Measurements from ENCODE around the gene TCP10L. TPM values are rescaled to one million over a fixed set of nuclear protein-coding genes. Genes with fewer than 3 reads are reported as not detected.

The TCP10L gene
- total and polyA plus RNA-seq, 2 of the 13 experiments (the other 11 are each of a cell fraction or from before 2014, with no cell fraction given): 0.90 to 2.4 TPM

GRCh38 chr21:32592929-32593502, 7.7 kb upstream of the TCP10L start (continued):
- TF ChIP-seq ZNF646 (CRISPR knock-in tag; IDR thresholded peaks at IDR 0.05) (no peak), TP53 (CRISPR knock-in tag; conservative IDR thresholded peaks at IDR 0.05) (no peak), UBTF (CRISPR knock-in tag; IDR thresholded peaks at IDR 0.05) (peak; percentile 26), ATM (IDR thresholded peaks at IDR 0.05; ENCODE audit: borderline replicate concordance) (no peak), ZFP91 (CRISPR knock-in tag; IDR thresholded peaks at IDR 0.05; ENCODE audit: borderline replicate concordance) (peak; percentile 71), RFXAP (CRISPR knock-in tag; IDR thresholded peaks at IDR 0.05; ENCODE audit: borderline replicate concordance) (0 out of 2 replicates have a peak, but pooled peaks have one; percentile 22), ZBTB49 (CRISPR knock-in tag; IDR thresholded peaks at IDR 0.05; ENCODE audit: borderline replicate concordance) (no peak), ZNF343 (CRISPR knock-in tag; IDR thresholded peaks at IDR 0.05) (0 out of 2 replicates have a peak, but pooled peaks have one; percentile 37), USF2 (IDR thresholded peaks at IDR 0.05; ENCODE audit: low read depth, low read length) (no peak), USF2 (CRISPR knock-in tag; IDR thresholded peaks at IDR 0.05; ENCODE audit: borderline replicate concordance) (no peak)

All from HepG2 (cell line).